Measurements from ENCODE around the gene SATB2. TPM values are rescaled to one million over a fixed set of nuclear protein-coding genes. Genes with fewer than 3 reads are reported as not detected.

The SATB2 gene
- total RNA-seq, 1 donor from 2014 or later, result 0.67 TPM

DNA sequence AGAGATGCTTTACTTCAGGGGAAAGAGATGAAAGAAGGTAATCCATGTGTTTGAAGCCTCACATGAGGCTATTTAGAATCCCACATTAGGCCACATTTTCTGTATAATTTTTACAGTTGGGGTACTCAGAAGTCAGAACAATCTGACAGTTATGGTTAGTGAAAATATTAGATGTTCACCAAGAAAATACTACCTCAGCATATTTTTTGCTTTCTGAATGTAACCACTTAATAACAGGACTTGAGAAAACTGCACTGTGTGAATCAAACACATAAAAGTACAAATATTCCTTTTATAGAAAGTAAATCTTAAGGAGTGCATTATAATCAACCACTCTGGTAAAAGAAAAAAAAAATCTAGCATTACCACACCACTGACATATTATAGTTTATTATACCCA is 169.3 kb downstream of the SATB2 start:
- ChIA-PET POLR2A (no interaction called here), CTCF (no interaction called here)

DNA sequence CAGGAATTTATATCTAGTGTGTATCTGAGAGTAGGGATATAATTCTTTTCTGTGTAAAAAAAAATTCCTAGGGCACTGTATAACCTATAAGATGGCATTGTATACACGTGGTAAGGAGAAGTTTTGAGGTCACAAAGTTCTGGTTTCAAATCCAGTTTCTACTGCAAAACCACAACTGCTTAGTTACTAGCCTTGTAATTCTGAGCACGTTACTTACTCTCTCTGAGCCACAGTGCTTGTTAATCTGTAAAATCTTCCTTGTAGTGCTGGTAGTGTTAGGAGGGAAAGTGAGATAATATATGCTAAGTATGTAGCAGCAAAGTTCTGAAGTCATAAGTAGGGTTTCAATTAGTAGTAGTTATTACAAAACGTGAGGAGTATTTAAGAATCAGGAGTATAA is 175.4 kb downstream of the SATB2 start:
- no peaks in the 10 kb centered on the region for H3K4me1 Mint-ChIP-seq
- ATAC-seq (ENCODE audit: low read depth), result no peak
- TF ChIP-seq, protein P1, sequence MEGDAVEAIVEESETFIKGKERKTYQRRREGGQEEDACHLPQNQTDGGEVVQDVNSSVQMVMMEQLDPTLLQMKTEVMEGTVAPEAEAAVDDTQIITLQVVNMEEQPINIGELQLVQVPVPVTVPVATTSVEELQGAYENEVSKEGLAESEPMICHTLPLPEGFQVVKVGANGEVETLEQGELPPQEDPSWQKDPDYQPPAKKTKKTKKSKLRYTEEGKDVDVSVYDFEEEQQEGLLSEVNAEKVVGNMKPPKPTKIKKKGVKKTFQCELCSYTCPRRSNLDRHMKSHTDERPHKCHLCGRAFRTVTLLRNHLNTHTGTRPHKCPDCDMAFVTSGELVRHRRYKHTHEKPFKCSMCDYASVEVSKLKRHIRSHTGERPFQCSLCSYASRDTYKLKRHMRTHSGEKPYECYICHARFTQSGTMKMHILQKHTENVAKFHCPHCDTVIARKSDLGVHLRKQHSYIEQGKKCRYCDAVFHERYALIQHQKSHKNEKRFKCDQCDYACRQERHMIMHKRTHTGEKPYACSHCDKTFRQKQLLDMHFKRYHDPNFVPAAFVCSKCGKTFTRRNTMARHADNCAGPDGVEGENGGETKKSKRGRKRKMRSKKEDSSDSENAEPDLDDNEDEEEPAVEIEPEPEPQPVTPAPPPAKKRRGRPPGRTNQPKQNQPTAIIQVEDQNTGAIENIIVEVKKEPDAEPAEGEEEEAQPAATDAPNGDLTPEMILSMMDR (IDR thresholded peaks at IDR 0.05), result no peak
- no peaks in the 10 kb centered on the region for H3K27me3 Mint-ChIP-seq
- no peak overlapping the region for H3K27ac Mint-ChIP-seq
- intact Hi-C loops (cut with micrococcal nuclease), result no loop called here
- peaks cover 12% of the 10 kb centered on the region for H3K9me3 Mint-ChIP-seq
- ChIA-PET CTCF (no interaction called here), POLR2A (no interaction called here)
- H3K36me3 Mint-ChIP-seq (ENCODE audit: low read depth), result no peaks in the 10 kb centered on the region
- no peak for DNase-seq
- H3K4me3 Mint-ChIP-seq, result no peak overlapping the region

More for the DNA sequence above, 169.3 kb downstream of the SATB2 start:
- no peaks in the 10 kb centered on the region for H3K27me3 Mint-ChIP-seq
- intact Hi-C loops (cut with micrococcal nuclease), result no loop called here
- TF ChIP-seq, protein P1 (IDR thresholded peaks at IDR 0.05), result no peak
- DNase-seq, result no peak
- no peaks in the 10 kb centered on the region for H3K4me1 Mint-ChIP-seq
- peaks cover 2% of the 10 kb centered on the region for H3K9me3 Mint-ChIP-seq
- ATAC-seq (ENCODE audit: low read depth), result no peak
- H3K36me3 Mint-ChIP-seq (ENCODE audit: low read depth), result no peaks in the 10 kb centered on the region
- no peak overlapping the region for H3K27ac Mint-ChIP-seq
- no peak overlapping the region for H3K4me3 Mint-ChIP-seq

DNA sequence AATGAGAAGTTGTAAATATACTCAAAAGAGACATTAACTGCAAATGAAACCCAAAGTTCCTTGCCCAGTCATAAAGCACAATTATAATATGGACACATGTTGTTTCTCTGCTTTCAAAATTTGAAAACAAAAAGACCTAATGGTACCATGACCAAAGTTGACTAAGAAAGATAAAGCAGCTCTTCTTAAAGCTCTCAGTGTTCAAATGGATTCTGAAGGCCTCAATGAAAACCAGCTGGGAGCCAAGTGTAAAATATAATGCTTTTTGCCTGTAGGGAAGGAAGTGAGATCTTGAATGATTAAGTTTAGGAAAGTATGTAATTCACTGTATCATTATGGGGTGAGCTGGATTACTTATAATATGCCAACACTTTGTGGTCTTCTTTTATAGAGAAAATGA is 178.6 kb downstream of the SATB2 start:
- TF ChIP-seq, protein P1 (IDR thresholded peaks at IDR 0.05), result no peak
- H3K4me3 Mint-ChIP-seq, result no peak overlapping the region
- H3K27ac Mint-ChIP-seq, result no peak overlapping the region
- intact Hi-C loops (cut with micrococcal nuclease), result no loop called here
- ChIA-PET POLR2A (no interaction called here), CTCF (no interaction called here)
- H3K9me3 Mint-ChIP-seq, result peaks cover 10% of the 10 kb centered on the region
- no peaks in the 10 kb centered on the region for H3K36me3 Mint-ChIP-seq (ENCODE audit: low read depth)
- H3K27me3 Mint-ChIP-seq, result no peaks in the 10 kb centered on the region
- DNase-seq (no peak), ATAC-seq (ENCODE audit: low read depth) (no peak)
- no peaks in the 10 kb centered on the region for H3K4me1 Mint-ChIP-seq

DNA sequence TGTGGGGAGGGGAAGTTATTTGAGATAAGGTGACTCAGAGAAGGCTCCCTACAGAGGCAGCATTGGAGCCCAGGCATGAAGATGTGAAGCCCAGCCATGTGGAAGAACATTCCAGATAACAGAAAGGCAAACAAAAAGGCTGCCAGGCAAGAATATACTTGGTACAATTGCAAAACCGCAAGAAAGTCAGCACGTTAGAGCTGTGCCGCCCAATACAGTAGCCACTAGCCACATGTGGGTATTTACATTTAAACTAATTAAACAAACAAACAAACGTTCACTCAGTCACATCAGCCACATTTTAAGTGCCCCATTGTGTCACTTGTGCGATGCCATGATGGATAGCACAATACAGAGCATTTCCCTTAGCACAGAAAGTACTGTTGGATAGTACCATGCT is 179.6 kb downstream of the SATB2 start:
- CTCF ChIA-PET, result no interaction called here
- ATAC-seq (ENCODE audit: low read depth), result no peak
- no peaks in the 10 kb centered on the region for H3K36me3 Mint-ChIP-seq (ENCODE audit: low read depth)
- H3K27me3 Mint-ChIP-seq, result no peaks in the 10 kb centered on the region
- intact Hi-C loops (cut with micrococcal nuclease), result no loop called here
- H3K4me3 Mint-ChIP-seq, result no peak overlapping the region
- POLR2A ChIA-PET, result no interaction called here
- peaks cover 10% of the 10 kb centered on the region for H3K9me3 Mint-ChIP-seq
- TF ChIP-seq, protein P1 (IDR thresholded peaks at IDR 0.05), result no peak
- H3K27ac Mint-ChIP-seq, result no peak overlapping the region
- DNase-seq, result no peak
- H3K4me1 Mint-ChIP-seq, result no peaks in the 10 kb centered on the region

DNA sequence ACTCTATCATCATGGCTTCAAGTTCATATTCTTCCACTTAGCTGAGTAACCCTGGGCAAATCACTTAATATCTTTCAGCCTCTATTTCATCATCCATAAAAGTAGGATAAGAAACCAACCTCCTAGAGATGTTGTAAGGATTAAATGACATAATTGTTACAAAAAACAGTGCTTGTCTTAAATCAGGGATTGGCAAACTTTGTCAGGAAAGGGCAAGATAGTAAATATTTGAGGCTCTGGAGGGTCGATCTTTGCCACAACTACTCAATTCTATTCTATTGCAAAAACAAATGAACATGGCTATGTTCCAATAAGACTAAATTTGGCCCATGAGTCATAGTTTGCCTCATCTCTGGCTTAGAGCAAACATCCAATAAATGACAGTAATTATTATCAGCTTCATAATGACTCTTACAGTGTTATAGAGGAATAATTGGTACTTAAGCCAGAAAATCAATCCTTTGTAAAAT is 184.7 kb downstream of the SATB2 start:
- no peak overlapping the region for H3K4me3 Mint-ChIP-seq
- ATAC-seq (ENCODE audit: low read depth) (no peak), DNase-seq (no peak)
- no peaks in the 10 kb centered on the region for H3K9me3 Mint-ChIP-seq
- ChIA-PET POLR2A (no interaction called here), CTCF (no interaction called here)
- H3K27ac Mint-ChIP-seq, result no peak overlapping the region
- TF ChIP-seq, protein P1 (IDR thresholded peaks at IDR 0.05), result no peak
- H3K27me3 Mint-ChIP-seq, result no peaks in the 10 kb centered on the region
- H3K36me3 Mint-ChIP-seq (ENCODE audit: low read depth), result no peaks in the 10 kb centered on the region
- intact Hi-C loops (cut with micrococcal nuclease), result no loop called here
- H3K4me1 Mint-ChIP-seq, result no peaks in the 10 kb centered on the region
